Neural progenitor cell (in vitro differentiated cells): ENCODE results near the gene BFSP2. TPM values are rescaled to one million over a fixed set of nuclear protein-coding genes. Genes with fewer than 3 reads are reported as not detected.

Source experiments
- DNase-seq: peaks from one replicate; pipeline ENCODE4 v3.0.0-alpha.2; 2016; ENCODE audit warnings: low spot score
- H2AFZ ChIP-seq: fragments of 200-600 bp; sonication (generic); replicated peaks from 2 replicates; pipeline ENCODE4 v1.6.1; 2016; ENCODE audit warnings: antibody characterized with exemption
- H3F3A ChIP-seq: fragments of 200-600 bp; sonication (generic); 2 replicates; pipeline ENCODE4 v1.6.1; 2016; ENCODE audit warnings: antibody characterized with exemption, low read depth
- H3K27ac ChIP-seq: fragments of 200-600 bp; sonication (generic); 2 replicates; pipeline ENCODE4 v1.5.1; 2016; ENCODE audit warnings: mild to moderate bottlenecking
- H3K27me3 ChIP-seq: fragments of 200-600 bp; sonication (generic); 2 replicates; pipeline ENCODE4 v1.6.1; 2016; ENCODE audit warnings: mild to moderate bottlenecking, moderate library complexity
- H3K36me3 ChIP-seq: fragments of 200-600 bp; sonication (generic); 2 replicates; pipeline ENCODE4 v1.5.1; 2016
- H3K4me1 ChIP-seq: fragments of 200-600 bp; sonication (generic); 2 replicates; pipeline ENCODE4 v1.6.1; 2016; ENCODE audit warnings: mixed run types
- H3K4me2 ChIP-seq: fragments of 200-600 bp; sonication (generic); 2 replicates; pipeline ENCODE4 v1.6.1; 2016
- H3K4me3 ChIP-seq: fragments of 200-600 bp; sonication (generic); 2 replicates; pipeline ENCODE4 v1.5.1; 2016
- H3K79me2 ChIP-seq: fragments of 200-600 bp; sonication (generic); 2 replicates; pipeline ENCODE4 v1.6.1; 2016; ENCODE audit warnings: low read depth
- H3K9ac ChIP-seq: fragments of 200-600 bp; sonication (generic); 2 replicates; pipeline ENCODE4 v1.6.1; 2016
- H3K9me3 ChIP-seq: fragments of 200-600 bp; sonication (generic); 2 replicates; pipeline ENCODE4 v1.5.1; 2016; ENCODE audit warnings: low read depth
- H4K20me1 ChIP-seq: fragments of 200-600 bp; sonication (generic); 2 replicates; pipeline ENCODE4 v1.6.1; 2016; ENCODE audit warnings: low read depth
- H3K27ac Mint-ChIP-seq: 3 replicates; pipeline ENCODE4 v1.8.0; 2021; ENCODE audit warnings: mixed read lengths
- H3K27me3 Mint-ChIP-seq: 2 replicates; pipeline ENCODE4 v1.8.0; 2022; ENCODE audit warnings: low read depth, mild to moderate bottlenecking, inconsistent platforms, moderate library complexity, mixed read lengths; ENCODE audit not compliant: insufficient read depth
- H3K36me3 Mint-ChIP-seq: 3 replicates; pipeline ENCODE4 v1.8.0; 2021; ENCODE audit warnings: mixed read lengths
- H3K4me1 Mint-ChIP-seq: 3 replicates; pipeline ENCODE4 v1.8.0; 2021; ENCODE audit warnings: mixed read lengths
- H3K4me3 Mint-ChIP-seq: 3 replicates; pipeline ENCODE4 v1.8.0; 2021; ENCODE audit warnings: mild to moderate bottlenecking, moderate library complexity, mixed read lengths
- H3K9me3 Mint-ChIP-seq: 3 replicates; pipeline ENCODE4 v1.8.0; 2020; ENCODE audit warnings: mixed read lengths
- CTCF ChIP-seq: fragments of 200-600 bp; sonication (generic); IDR thresholded peaks from 2 replicates; pipeline ENCODE4 v1.5.1; 2017; ENCODE audit warnings: antibody characterized with exemption, mild to moderate bottlenecking
- EZH2 ChIP-seq: fragments of 200-600 bp; sonication (generic); IDR thresholded peaks from 2 replicates; pipeline ENCODE4 v1.6.1; 2017; ENCODE audit warnings: antibody characterized with exemption, mild to moderate bottlenecking, moderate library complexity
- EZH2phosphoT487 ChIP-seq: fragments of 200-600 bp; sonication (generic); IDR thresholded peaks from 2 replicates; pipeline ENCODE4 v1.6.1; 2017; ENCODE audit warnings: antibody characterized with exemption
- total RNA-seq: library from RNA; depleted of rRNA; stranded (reverse); fragments of >200 nt; gene quantifications from 2 replicates; pipeline ENCODE4 v1.2.3, GENCODE V29; 2015; ENCODE audit warnings: low replicate concordance

Gene BFSP2
- total RNA-seq, 1 donor from 2014 or later = not detected

GRCh38 chr3:133474251-133474801, 74.5 kb downstream of the BFSP2 start:
- Histone ChIP-seq H3K9ac (no peak overlapping the region), H3K27me3 (no peaks in the 10 kb centered on the region), H2AFZ (no peak overlapping the region), H3K27ac (peak overlapping the region; percentile 99), H3K4me1 (peaks cover 75% of the 10 kb centered on the region), H3K79me2 (no peaks in the 10 kb centered on the region), H3K36me3 (no peaks in the 10 kb centered on the region), H3F3A (peaks cover 64% of the 10 kb centered on the region), H3K9me3 (no peaks in the 10 kb centered on the region), H4K20me1 (no peaks in the 10 kb centered on the region), H3K4me2 (peak overlapping the region; percentile 60), H3K4me3 (peak overlapping the region; percentile 9)
- Mint-ChIP-seq H3K27ac (peak overlapping the region; percentile 93), H3K9me3 (peaks cover 8% of the 10 kb centered on the region), H3K27me3 (peaks cover 6% of the 10 kb centered on the region), H3K4me3 (peak overlapping the region; percentile 19), H3K36me3 (no peaks in the 10 kb centered on the region), H3K4me1 (peaks cover 60% of the 10 kb centered on the region)
- TF ChIP-seq CTCF (no peak), EZH2phosphoT487 (no peak), EZH2 (no peak)
- peak; percentile 59 for DNase-seq

DNA sequence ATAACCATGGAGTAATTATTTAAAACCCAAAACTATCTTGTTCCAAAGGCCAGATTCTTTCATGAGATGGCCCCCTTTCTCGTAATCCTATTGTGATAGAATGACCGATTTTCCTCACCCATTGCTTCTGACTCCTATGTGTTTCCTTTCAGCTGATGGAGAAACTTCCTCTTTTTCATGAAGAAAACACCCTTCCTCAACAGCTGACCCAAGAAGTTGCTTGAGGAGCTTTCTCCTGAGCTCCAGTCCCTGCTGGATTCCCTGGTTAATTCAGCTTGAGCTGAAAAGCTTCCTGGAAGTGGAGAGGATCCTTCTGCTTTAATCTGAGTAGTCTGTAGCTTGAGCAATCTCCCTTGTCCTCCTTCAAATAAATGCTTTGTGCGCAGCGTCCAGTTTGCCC, 75.0 kb downstream of the BFSP2 start:
- Mint-ChIP-seq H3K27me3 (peaks cover 6% of the 10 kb centered on the region), H3K27ac (peak overlapping the region; percentile 93), H3K9me3 (peaks cover 8% of the 10 kb centered on the region), H3K36me3 (no peaks in the 10 kb centered on the region), H3K4me1 (peaks cover 63% of the 10 kb centered on the region), H3K4me3 (no peak overlapping the region)
- Histone ChIP-seq H3K36me3 (no peaks in the 10 kb centered on the region), H3K9ac (no peak overlapping the region), H2AFZ (no peak overlapping the region), H3F3A (peaks cover 69% of the 10 kb centered on the region), H3K79me2 (no peaks in the 10 kb centered on the region), H3K9me3 (no peaks in the 10 kb centered on the region), H3K27me3 (no peaks in the 10 kb centered on the region), H3K4me1 (peaks cover 79% of the 10 kb centered on the region), H3K27ac (peak overlapping the region; percentile 99), H3K4me3 (no peak overlapping the region), H3K4me2 (peak overlapping the region; percentile 60), H4K20me1 (no peaks in the 10 kb centered on the region)
- TF ChIP-seq EZH2 = no peak
- TF ChIP-seq EZH2phosphoT487 = no peak
- no peak for TF ChIP-seq CTCF
- no peak for DNase-seq

DNA sequence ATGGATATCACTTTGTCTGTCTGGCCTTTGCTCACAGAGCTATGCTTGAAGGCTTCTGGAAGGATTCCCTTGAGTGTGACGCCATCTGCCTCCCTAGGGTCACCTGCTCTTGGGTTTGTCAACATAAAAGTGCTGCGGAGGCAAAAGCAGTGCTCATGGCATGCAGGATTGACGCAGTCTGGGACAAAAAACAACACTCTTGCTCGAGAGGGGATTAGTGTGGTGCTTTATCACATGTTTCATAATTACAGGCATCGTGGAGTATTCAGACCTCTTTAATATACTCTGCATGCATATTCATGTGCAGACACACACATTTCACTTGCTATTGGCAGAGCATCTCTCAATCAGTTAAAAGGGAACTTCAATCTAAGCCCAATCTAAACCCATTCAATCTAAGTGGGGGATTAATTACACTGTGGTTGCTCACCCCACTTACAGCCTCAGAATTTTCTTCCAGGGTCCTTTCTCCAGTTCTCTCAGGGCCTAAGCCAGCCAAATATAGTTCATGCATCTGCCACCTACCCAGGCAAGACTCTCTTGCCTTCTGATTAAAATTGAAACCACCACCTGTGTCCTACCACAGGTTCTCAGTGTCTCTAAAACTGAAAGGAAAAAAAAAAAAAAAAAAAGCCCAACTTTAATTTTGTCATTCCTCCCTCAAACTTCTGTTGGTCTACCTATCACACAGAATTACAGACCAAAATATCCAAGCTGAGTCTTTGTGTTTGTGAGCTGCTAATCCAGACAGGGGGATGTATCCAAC, 75.6 kb downstream of the BFSP2 start:
- H2AFZ ChIP-seq = no peak overlapping the region
- H3K79me2 ChIP-seq = no peaks in the 10 kb centered on the region
- Mint-ChIP-seq H3K27ac (peak overlapping the region; percentile 93), H3K36me3 (no peaks in the 10 kb centered on the region), H3K4me3 (no peak overlapping the region), H3K27me3 (peaks cover 6% of the 10 kb centered on the region), H3K9me3 (peaks cover 7% of the 10 kb centered on the region), H3K4me1 (peaks cover 67% of the 10 kb centered on the region)
- H3K4me3 ChIP-seq = no peak overlapping the region
- H3F3A ChIP-seq = peaks cover 75% of the 10 kb centered on the region
- H3K9ac ChIP-seq = no peak overlapping the region
- H3K27me3 ChIP-seq = no peaks in the 10 kb centered on the region
- no peaks in the 10 kb centered on the region for H3K9me3 ChIP-seq
- no peaks in the 10 kb centered on the region for H4K20me1 ChIP-seq
- no peak for DNase-seq
- peak overlapping the region; percentile 99 for H3K27ac ChIP-seq
- peaks cover 85% of the 10 kb centered on the region for H3K4me1 ChIP-seq
- no peaks in the 10 kb centered on the region for H3K36me3 ChIP-seq
- peak overlapping the region; percentile 60 for H3K4me2 ChIP-seq
- no peak for TF ChIP-seq EZH2phosphoT487
- TF ChIP-seq CTCF = no peak
- no peak for TF ChIP-seq EZH2
